GM12801 (cell line): ENCODE data around the gene SVOPL.

Experiments used
- CTCF ChIP-seq: IDR thresholded peaks from one replicate; pipeline ENCODE4 v1.5.1; 2011; ENCODE audit warnings: control low read depth; ENCODE audit not compliant: insufficient read length; ENCODE audit errors: extremely low read depth

The SVOPL gene

DNA sequence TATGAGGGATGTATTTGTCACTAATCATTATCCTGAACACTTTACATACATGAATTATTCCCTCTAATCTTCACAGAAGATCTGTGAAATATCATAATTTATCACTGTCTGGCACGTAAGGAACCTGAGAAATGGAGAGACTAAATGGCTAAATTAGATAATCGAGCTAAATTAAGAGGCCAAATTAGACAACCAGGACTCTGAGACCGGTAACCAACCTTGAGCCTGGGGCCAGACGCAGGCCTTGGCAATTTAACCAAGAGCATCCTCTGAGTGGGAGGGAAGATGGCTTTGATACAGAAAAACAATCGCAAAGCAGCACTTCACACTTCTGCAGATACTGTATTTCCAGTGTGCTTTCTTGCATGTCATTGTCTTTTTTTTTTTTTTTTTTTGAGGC lies 21.4 kb downstream of the SVOPL start:
- no peak for TF ChIP-seq CTCF

DNA sequence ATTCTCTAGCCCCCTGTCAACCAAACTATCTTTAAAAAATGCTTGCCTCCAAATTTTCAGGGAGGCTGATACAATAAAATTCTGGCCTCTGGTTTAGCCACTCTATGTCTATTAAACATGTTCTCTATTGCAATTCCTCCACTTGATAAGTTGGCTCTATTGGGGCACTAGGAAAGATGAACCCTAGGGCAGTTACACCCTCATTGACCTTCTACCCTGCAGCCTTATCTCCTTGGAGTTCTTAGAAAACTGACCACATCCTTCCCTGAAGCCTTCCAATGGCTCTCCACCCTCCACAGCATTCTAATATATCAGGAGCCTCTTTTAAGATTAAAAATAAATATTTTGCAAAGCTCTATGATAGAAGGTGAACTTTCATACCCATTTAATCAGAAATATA lies 30.6 kb downstream of the SVOPL start:
- TF ChIP-seq CTCF: no peak

- no peak for TF ChIP-seq CTCF
Observed at GRCh38 chr7:138669364-138669763, 31.8 kb downstream of the SVOPL start.

DNA sequence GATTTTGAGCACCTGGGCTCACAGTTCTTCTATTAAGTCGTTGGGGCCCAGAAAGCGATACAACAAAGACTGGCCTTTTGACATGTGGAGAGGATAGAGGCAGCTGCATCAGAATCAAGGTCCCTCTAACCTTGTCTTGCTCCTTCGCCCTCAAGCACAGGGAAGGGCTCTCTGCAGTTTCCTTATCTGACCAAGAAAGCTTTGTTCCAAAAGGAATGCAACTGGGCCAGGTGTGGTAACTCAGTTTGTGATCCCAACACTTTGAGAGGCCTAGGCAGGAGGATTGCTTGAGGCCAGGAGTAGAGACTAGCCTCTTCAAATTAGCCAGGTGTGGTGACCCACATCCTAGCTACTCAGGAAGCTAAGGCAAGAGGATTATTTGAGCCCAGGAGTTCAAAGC lies 32.2 kb downstream of the SVOPL start:
- TF ChIP-seq CTCF: no peak

DNA sequence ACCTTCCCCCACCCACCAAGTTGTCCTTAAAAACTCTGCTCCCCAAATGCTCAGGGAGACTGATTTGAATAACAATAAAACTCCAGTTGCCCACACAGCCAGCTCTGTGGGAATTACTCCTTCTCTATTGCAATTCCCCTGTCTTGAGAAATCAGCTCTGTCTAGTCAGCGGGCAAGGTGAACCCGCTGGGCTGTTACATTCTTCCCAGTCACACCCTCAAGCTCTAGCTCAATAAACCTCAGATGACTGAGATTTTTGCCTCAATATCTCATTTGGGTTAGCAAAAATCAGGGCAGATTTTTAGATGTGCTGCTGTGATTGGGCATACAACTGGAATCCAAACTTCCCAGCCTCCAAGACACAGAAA lies 32.9 kb downstream of the SVOPL start:
- TF ChIP-seq CTCF: no peak

DNA sequence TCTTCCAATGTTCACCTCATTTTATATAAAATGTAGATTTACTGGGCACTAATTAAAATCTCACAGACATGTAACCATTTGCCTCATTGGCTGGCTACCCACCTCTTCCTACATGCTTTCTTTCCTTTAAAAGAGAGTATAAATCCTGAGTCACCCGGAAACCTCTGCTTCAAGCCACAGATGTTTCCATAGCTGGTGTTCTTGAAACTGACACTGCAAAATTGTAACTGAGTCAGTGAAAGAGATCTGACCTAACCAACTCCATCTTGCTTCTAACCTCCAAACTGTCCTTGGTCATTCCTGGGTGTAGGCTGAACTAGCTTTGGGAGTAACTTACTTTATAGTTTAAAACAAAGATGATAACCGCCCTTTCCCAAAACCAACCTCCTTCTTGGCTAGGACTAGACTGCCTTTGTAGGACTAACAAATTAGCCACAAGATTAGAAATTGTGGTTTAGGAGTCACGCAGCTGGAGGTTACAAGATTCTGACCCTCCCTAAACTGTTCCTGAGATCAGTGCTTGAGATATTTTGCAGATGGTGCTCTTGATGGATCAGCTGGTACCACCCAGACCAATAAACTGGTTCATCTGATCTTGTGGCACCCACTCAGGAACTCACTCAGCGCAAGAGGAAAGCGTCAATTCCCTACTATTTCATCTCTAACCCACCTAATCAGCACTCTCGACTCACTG lies 33.5 kb downstream of the SVOPL start:
- no peak for TF ChIP-seq CTCF

GRCh38 chr7:138666385-138666784 lies 34.8 kb downstream of the SVOPL start:
- no peak for TF ChIP-seq CTCF
